CD4-positive, alpha-beta T cell (primary cell): Measurements from ENCODE around the gene ABCA13. TPM values are rescaled to one million over a fixed set of nuclear protein-coding genes. Genes with fewer than 3 reads are reported as not detected.

Experiments used
- ATAC-seq: fragments of 200-7000 bp; cut with Tn5 transposase; one replicate; pipeline ENCODE4 v1.10.0; 2022; ENCODE audit warnings: mild to moderate bottlenecking; ENCODE audit not compliant: poor library complexity
- CTCF ChIA-PET: fragments of 350-600 bp; sonication (Branson Sonifier 250); formaldehyde crosslinking; loops from one replicate; lab custom pipeline; 2021; ENCODE audit warnings: antibody characterized with exemption, inconsistent platforms; lab: Charles Lee
- POLR2A ChIA-PET: fragments of 350-600 bp; sonication (Branson Sonifier 250); formaldehyde crosslinking; loops from one replicate; lab custom pipeline; 2021; ENCODE audit warnings: antibody characterized with exemption, inconsistent platforms; lab: Charles Lee
- DNase-seq, 14 experiments: peaks; one replicate each; pipeline ENCODE4 v3.0.0-alpha.2; 2013 to 2020; ENCODE audit warnings: mixed read lengths in 2 of 14
- H3K27ac ChIP-seq, 2 donors: one replicate each; pipeline versions ENCODE4 v1.5.1 to v1.7.0; 2013; ENCODE audit warnings: low read length in 2 of 2, low read depth in 1 of 2, mild to moderate bottlenecking in 1 of 2
- H3K27me3 ChIP-seq, 2 experiments: 1 replicate in 1 of 2; 2 replicates in 1 of 2; pipeline versions ENCODE4 v1.6.1 to v1.7.0; 2013; ENCODE audit warnings: low read length in 2 of 2, control low read depth in 1 of 2, mild to moderate bottlenecking in 1 of 2, moderate library complexity in 1 of 2; ENCODE audit not compliant: insufficient read depth in 2 of 2, control insufficient read depth in 1 of 2
- H3K36me3 ChIP-seq: one replicate; pipeline ENCODE4 v1.6.1; 2013; ENCODE audit warnings: low read length, control low read depth; ENCODE audit not compliant: insufficient read depth
- H3K4me1 ChIP-seq: one replicate; pipeline ENCODE4 v1.6.1; 2013; ENCODE audit warnings: low read length, control low read depth; ENCODE audit not compliant: insufficient read depth
- H3K4me3 ChIP-seq: one replicate; pipeline ENCODE4 v1.5.1; 2013; ENCODE audit warnings: mild to moderate bottlenecking, low read length, moderate library complexity
- H3K9me3 ChIP-seq, 2 experiments: 1 replicate in 1 of 2; 2 replicates in 1 of 2; pipeline versions ENCODE4 v1.6.1 to v1.7.0; 2013; ENCODE audit warnings: low read length in 2 of 2, mild to moderate bottlenecking in 2 of 2, control low read depth in 1 of 2, moderate library complexity in 1 of 2; ENCODE audit not compliant: control insufficient read depth in 1 of 2, insufficient read depth in 1 of 2
- H3K27ac Mint-ChIP-seq: one replicate; pipeline ENCODE4 v1.8.0; 2020; ENCODE audit warnings: mixed read lengths
- H3K27me3 Mint-ChIP-seq: one replicate; pipeline ENCODE4 v1.8.0; 2021; ENCODE audit warnings: mixed read lengths
- H3K36me3 Mint-ChIP-seq: one replicate; pipeline ENCODE4 v1.8.0; 2021; ENCODE audit warnings: low read depth, mixed read lengths
- H3K4me1 Mint-ChIP-seq: one replicate; pipeline ENCODE4 v1.8.0; 2021; ENCODE audit warnings: low read depth, mixed read lengths
- H3K4me3 Mint-ChIP-seq: one replicate; pipeline ENCODE4 v1.8.0; 2020; ENCODE audit warnings: mild to moderate bottlenecking, mixed read lengths
- H3K9me3 Mint-ChIP-seq: one replicate; pipeline ENCODE4 v1.8.0; 2020; ENCODE audit warnings: mixed read lengths
- intact Hi-C, 2 experiments: fragments of 100-400 bp; cut with DNase I in 1 of 2; cut with micrococcal nuclease in 1 of 2; formaldehyde crosslinking; loops; one replicate each; pipeline versions ENCODE4 v1.15.1 to v1.9.0; 2023 to 2025; cut with DNase I, micrococcal nuclease
- total RNA-seq, 174 experiments: library from RNA in 2 of 174; stranded (reverse) in 2 of 174; gene quantifications; one replicate each; pipeline ENCODE4 v1.2.3 and lab custom pipeline; 2021 to 2026
- TF ChIP-seq, protein P1 (sequence below): fragments of 200-600 bp; IDR thresholded peaks from one replicate; pipeline ENCODE4 v1.8.0; 2022; ENCODE audit warnings: antibody characterized with exemption, mild to moderate bottlenecking

Gene ABCA13
- total RNA-seq, 2 experiments from 2014 or later: not detected

DNA sequence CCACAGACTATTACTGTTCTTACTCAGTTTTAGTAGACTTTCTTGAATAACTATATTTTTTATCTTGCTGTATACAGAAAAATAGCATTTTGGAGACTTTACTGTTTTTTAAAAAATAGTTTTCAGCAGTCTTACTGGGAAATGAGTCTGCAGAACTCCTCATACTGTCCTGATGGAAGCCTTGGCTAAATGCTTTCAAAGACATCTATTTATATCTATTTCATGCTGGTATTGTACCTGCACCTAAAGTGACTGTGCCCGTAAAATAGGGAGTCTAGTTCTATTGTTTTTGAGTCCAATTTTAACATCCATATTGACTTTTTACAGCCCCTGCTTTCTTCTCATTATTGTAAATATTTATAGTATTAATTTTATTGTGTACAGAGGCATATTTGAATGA lies 464.5 kb downstream of the ABCA13 start:
- H3K27me3 ChIP-seq: no peaks in the 10 kb centered on the region
- DNase-seq (no peak), ATAC-seq (no peak)
- Mint-ChIP-seq H3K27ac (no peak overlapping the region), H3K27me3 (no peaks in the 10 kb centered on the region), H3K9me3 (no peaks in the 10 kb centered on the region), H3K36me3 (no peaks in the 10 kb centered on the region), H3K4me1 (no peaks in the 10 kb centered on the region), H3K4me3 (no peak overlapping the region)
- ChIA-PET POLR2A (no interaction called here), CTCF (no interaction called here)
- H3K4me3 ChIP-seq: no peak overlapping the region
- H3K9me3 ChIP-seq: peaks cover 0 to 5% of the 10 kb centered on the region in 2 experiments
- H3K4me1 ChIP-seq: no peaks in the 10 kb centered on the region
- no peak overlapping the region for H3K27ac ChIP-seq
- H3K36me3 ChIP-seq: no peaks in the 10 kb centered on the region
- TF ChIP-seq, protein P1, sequence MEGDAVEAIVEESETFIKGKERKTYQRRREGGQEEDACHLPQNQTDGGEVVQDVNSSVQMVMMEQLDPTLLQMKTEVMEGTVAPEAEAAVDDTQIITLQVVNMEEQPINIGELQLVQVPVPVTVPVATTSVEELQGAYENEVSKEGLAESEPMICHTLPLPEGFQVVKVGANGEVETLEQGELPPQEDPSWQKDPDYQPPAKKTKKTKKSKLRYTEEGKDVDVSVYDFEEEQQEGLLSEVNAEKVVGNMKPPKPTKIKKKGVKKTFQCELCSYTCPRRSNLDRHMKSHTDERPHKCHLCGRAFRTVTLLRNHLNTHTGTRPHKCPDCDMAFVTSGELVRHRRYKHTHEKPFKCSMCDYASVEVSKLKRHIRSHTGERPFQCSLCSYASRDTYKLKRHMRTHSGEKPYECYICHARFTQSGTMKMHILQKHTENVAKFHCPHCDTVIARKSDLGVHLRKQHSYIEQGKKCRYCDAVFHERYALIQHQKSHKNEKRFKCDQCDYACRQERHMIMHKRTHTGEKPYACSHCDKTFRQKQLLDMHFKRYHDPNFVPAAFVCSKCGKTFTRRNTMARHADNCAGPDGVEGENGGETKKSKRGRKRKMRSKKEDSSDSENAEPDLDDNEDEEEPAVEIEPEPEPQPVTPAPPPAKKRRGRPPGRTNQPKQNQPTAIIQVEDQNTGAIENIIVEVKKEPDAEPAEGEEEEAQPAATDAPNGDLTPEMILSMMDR: no peak
- intact Hi-C loops: no loop called here

DNA sequence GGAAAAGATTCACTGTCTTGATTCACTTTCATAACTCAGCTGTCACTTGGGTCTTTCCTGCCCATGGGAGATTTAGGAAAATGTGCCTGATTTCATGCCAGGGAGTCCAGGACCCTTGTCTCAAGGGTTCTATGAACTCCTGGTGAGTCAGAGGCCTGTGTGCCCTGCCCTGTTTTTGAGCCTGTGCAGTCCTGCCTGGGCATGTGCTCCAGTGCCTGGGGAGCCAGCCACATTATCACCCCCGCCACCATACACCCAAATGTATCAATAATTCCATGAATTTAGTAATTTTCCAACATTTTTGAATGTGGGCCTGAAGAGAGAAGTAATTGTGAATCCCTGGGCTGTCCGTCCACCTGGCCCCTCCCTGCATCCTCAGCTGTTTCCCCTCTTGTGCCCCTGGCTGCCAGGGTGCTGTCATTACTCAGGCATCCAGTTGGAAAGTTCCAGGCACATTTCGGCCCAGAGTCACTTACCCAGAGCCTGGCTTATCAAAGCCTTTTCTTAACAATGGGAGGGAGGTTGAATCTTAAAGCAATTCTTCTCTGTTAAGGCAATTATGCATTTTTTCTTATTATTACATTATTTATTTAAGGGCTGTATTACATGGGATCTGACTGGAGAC lies 465.2 kb downstream of the ABCA13 start:
- Histone ChIP-seq H3K36me3 (no peaks in the 10 kb centered on the region), H3K4me1 (no peaks in the 10 kb centered on the region), H3K9me3 (peaks cover 0 to 5% of the 10 kb centered on the region in 2 experiments), H3K4me3 (no peak overlapping the region), H3K27ac (no peak overlapping the region), H3K27me3 (no peaks in the 10 kb centered on the region)
- ChIA-PET POLR2A (no interaction called here), CTCF (no interaction called here)
- H3K36me3 Mint-ChIP-seq: no peaks in the 10 kb centered on the region
- H3K4me3 Mint-ChIP-seq: no peak overlapping the region
- no peaks in the 10 kb centered on the region for H3K9me3 Mint-ChIP-seq
- TF ChIP-seq, protein P1: no peak
- H3K27me3 Mint-ChIP-seq: no peaks in the 10 kb centered on the region
- no peak for DNase-seq
- ATAC-seq: no peak
- no peaks in the 10 kb centered on the region for H3K4me1 Mint-ChIP-seq
- intact Hi-C loops: no loop called here
- H3K27ac Mint-ChIP-seq: no peak overlapping the region

DNA sequence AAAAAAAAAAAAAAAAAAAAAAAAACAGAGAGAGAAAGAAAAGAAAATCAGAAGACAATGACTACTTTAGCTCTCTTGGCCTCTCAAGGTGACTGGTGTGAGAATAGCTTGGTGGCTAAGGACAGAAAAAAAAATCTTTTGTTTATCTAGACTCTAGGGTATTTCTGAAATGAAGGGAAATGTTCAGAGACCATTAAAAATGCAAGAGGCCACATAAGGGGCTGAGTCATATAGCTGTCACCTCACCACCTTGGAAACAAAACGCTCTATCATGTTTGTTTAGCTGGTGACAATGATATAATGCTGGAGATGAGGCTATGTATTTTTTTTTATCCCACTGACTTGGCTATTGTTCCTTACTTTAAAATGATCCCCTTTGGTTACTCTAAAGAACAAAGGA lies 466.1 kb downstream of the ABCA13 start:
- H3K4me3 ChIP-seq: no peak overlapping the region
- POLR2A ChIA-PET: no interaction called here
- H3K27ac Mint-ChIP-seq: no peak overlapping the region
- intact Hi-C loops: no loop called here
- no peak overlapping the region for H3K4me3 Mint-ChIP-seq
- H3K36me3 Mint-ChIP-seq: no peaks in the 10 kb centered on the region
- H3K27me3 ChIP-seq: no peaks in the 10 kb centered on the region
- no peaks in the 10 kb centered on the region for H3K4me1 ChIP-seq
- ATAC-seq (no peak), DNase-seq (no peak)
- no peak overlapping the region for H3K27ac ChIP-seq
- peaks cover 0 to 5% of the 10 kb centered on the region in 2 experiments for H3K9me3 ChIP-seq
- CTCF ChIA-PET: no interaction called here
- H3K4me1 Mint-ChIP-seq: no peaks in the 10 kb centered on the region
- no peaks in the 10 kb centered on the region for H3K9me3 Mint-ChIP-seq
- no peaks in the 10 kb centered on the region for H3K36me3 ChIP-seq
- no peaks in the 10 kb centered on the region for H3K27me3 Mint-ChIP-seq
- TF ChIP-seq, protein P1: no peak
